ENCODE data around the gene HOMER2.
A peak's percentile ranks its signal among the peaks of the same experiment; 100 is the strongest.

The HOMER2 gene

GRCh38 chr15:82992436-82992998 lies 40.0 kb upstream of the HOMER2 start:
- TF ChIP-seq ZFX (IDR thresholded peaks at IDR 0.05): no peak
- TF ChIP-seq, protein P1, sequence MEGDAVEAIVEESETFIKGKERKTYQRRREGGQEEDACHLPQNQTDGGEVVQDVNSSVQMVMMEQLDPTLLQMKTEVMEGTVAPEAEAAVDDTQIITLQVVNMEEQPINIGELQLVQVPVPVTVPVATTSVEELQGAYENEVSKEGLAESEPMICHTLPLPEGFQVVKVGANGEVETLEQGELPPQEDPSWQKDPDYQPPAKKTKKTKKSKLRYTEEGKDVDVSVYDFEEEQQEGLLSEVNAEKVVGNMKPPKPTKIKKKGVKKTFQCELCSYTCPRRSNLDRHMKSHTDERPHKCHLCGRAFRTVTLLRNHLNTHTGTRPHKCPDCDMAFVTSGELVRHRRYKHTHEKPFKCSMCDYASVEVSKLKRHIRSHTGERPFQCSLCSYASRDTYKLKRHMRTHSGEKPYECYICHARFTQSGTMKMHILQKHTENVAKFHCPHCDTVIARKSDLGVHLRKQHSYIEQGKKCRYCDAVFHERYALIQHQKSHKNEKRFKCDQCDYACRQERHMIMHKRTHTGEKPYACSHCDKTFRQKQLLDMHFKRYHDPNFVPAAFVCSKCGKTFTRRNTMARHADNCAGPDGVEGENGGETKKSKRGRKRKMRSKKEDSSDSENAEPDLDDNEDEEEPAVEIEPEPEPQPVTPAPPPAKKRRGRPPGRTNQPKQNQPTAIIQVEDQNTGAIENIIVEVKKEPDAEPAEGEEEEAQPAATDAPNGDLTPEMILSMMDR (conservative IDR thresholded peaks at IDR 0.05): no peak

GRCh38 chr15:82986442-82986780 lies 33.9 kb upstream of the HOMER2 start:
- TF ChIP-seq, protein P1 (conservative IDR thresholded peaks at IDR 0.05): no peak
- no peak for TF ChIP-seq ZFX (IDR thresholded peaks at IDR 0.05)
- peak overlapping the region; percentile 88 for H3K27ac ChIP-seq

More at GRCh38 chr15:82992436-82992998, 40.0 kb upstream of the HOMER2 start:
- no peak overlapping the region for H3K27ac ChIP-seq

DNA sequence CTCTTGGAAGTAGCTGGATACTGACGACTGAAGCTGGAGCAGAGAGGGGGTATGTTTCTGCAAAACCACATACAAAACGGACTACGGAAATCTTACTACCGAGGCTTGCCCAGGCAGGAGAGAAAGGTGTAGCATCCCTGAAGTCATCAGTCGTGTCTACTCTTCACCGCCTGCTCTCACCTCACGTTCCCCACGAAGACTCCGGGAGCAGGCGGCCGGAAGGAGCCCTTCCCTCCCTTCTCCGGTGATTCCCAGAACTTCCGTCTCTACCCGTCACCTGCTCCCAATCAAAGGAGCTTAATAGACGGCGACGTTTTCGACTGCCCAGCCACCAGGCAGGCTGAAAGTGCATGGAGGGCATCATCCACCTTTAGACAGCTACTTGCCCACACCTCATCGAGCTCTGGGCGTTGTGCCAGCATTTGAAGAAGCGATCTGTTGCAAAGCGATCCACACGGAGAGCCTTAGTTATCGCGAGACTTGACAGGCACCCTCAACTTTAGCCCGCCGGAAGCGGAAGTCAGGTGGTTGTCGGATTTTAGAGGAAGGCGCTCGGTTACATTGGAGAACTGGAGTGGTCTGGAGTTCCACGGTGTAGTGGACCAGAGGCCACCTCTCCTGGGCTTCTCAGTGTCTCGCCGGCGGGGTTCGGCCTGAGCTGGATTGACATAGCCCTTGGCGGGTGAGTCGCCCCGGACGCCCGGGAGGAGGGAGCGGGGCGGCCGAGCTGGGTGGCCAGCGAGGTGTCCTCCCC lies 33.3 kb upstream of the HOMER2 start, which contains the start of gene RAMAC:
Gene RAMAC, plus strand, starts transcription at position 523 of the 754 bp plus-strand sequence. CDS start 2,809 bp downstream, outside the sequence.
- H3K27ac ChIP-seq: peak within 1 kb of the TSS; percentile 88
- TF ChIP-seq, protein P1 (conservative IDR thresholded peaks at IDR 0.05): no peak
- no peak for TF ChIP-seq ZFX (IDR thresholded peaks at IDR 0.05)

DNA sequence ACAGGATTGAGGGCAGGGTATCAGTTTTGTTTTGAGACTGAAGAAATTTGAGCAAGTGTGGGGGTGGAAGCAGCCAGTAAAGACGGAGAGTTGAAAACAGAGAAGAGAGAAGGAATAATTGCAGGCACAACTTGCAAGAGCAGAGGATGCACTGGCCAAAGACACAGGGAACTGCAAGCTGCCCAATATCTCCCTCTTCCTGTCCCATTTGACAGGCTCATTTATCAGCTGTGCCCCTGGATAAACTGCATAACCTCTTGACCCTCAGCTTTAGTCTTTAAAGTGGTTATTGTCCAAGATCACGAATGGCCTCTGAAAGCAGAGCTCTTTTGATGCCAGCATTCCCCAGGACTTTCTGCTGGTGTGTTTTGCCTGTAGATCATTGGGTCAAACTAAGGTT lies 28.5 kb upstream of the HOMER2 start:
- no peak overlapping the region for H3K27ac ChIP-seq
- TF ChIP-seq, protein P1 (conservative IDR thresholded peaks at IDR 0.05): no peak
- TF ChIP-seq ZFX (IDR thresholded peaks at IDR 0.05): no peak

- TF ChIP-seq ZFX (IDR thresholded peaks at IDR 0.05): no peak
- TF ChIP-seq, protein P1 (conservative IDR thresholded peaks at IDR 0.05): no peak
- no peak overlapping the region for H3K27ac ChIP-seq
Measured at GRCh38 chr15:82979726-82980125, 27.2 kb upstream of the HOMER2 start.

- TF ChIP-seq ZFX (IDR thresholded peaks at IDR 0.05): no peak
- TF ChIP-seq, protein P1 (conservative IDR thresholded peaks at IDR 0.05): no peak
- H3K27ac ChIP-seq: no peak overlapping the region
Measured at GRCh38 chr15:82978438-82978837, 25.9 kb upstream of the HOMER2 start.

- no peak for TF ChIP-seq ZFX (IDR thresholded peaks at IDR 0.05)
- TF ChIP-seq, protein P1 (conservative IDR thresholded peaks at IDR 0.05): no peak
Measured at GRCh38 chr15:82977076-82977475, 24.6 kb upstream of the HOMER2 start.

More at GRCh38 chr15:82977076-82977475, 24.6 kb upstream of the HOMER2 start:
- no peak overlapping the region for H3K27ac ChIP-seq

All from C4-2B (cell line).